Right atrium auricular region (tissue), 2 donors: ENCODE data around the gene TM4SF18. TPM values are rescaled to one million over a fixed set of nuclear protein-coding genes. Genes with fewer than 3 reads are reported as not detected.

ENCODE experiments used
- DNase-seq: peaks from one replicate; pipeline ENCODE4 v3.0.0-alpha.2; 2019; ENCODE audit warnings: low spot score
- H3K27ac ChIP-seq, 2 donors: fragments of 200-600 bp; sonication (generic); 1 replicate in 1 of 2; 2 replicates in 1 of 2; pipeline ENCODE4 v1.5.1; 2016 to 2019
- H3K27me3 ChIP-seq, 2 donors: fragments of 200-600 bp; sonication (generic); one replicate each; pipeline versions ENCODE4 v1.5.1 to v1.6.0; 2017 to 2019
- H3K36me3 ChIP-seq: fragments of 200-600 bp; sonication (generic); one replicate; pipeline ENCODE4 v1.5.1; 2016
- H3K4me1 ChIP-seq, 2 donors: fragments of 200-600 bp; sonication (generic); one replicate each; pipeline versions ENCODE4 v1.5.1 to v1.6.0; 2017 to 2019
- H3K4me3 ChIP-seq, 2 donors: fragments of 200-600 bp; sonication (generic); 1 replicate in 1 of 2; 2 replicates in 1 of 2; pipeline ENCODE4 v1.5.1; 2017 to 2019; ENCODE audit warnings: mild to moderate bottlenecking in 1 of 2, moderate library complexity in 1 of 2
- H3K9me3 ChIP-seq, 2 donors: fragments of 200-600 bp; sonication (generic); one replicate each; pipeline ENCODE4 v1.5.1; 2019
- total RNA-seq, 2 donors: library from RNA; depleted of rRNA; stranded (reverse); fragments of >200 nt; gene quantifications; one replicate each; pipeline ENCODE4 v1.1.0, GENCODE V29; 2016
- TF ChIP-seq, protein P1 (sequence below), 2 donors: fragments of 200-600 bp; sonication (generic); IDR thresholded peaks; one replicate each; pipeline ENCODE4 v1.5.1; 2019; ENCODE audit warnings: antibody characterized with exemption in 2 of 2

Gene TM4SF18
- total RNA-seq, 2 donors from 2014 or later: 6.7 to 13.8 TPM

DNA sequence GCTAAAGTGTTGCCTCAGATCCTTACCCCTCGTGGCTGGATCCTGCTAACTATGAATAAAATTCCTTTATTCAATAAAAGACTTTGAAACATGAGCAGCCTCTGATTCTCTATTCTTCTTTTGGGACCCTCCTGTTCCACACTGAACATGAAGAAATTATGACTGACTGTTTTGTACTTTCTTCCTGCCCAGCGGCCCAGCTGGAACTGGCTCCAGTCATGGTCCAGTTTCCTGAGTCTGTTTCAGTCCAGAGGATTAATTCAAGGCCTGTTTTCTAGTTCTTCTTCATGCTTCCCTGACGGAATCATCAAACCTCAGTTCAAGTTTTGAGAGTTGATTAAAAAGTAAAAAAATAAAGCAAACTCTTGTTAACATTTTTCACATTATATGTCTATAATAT lies 59.2 kb downstream of the TM4SF18 start:
- no peaks in the 10 kb centered on the region for H3K9me3 ChIP-seq
- H3K4me3 ChIP-seq: no peak overlapping the region
- H3K27ac ChIP-seq: no peak overlapping the region
- TF ChIP-seq, protein P1, sequence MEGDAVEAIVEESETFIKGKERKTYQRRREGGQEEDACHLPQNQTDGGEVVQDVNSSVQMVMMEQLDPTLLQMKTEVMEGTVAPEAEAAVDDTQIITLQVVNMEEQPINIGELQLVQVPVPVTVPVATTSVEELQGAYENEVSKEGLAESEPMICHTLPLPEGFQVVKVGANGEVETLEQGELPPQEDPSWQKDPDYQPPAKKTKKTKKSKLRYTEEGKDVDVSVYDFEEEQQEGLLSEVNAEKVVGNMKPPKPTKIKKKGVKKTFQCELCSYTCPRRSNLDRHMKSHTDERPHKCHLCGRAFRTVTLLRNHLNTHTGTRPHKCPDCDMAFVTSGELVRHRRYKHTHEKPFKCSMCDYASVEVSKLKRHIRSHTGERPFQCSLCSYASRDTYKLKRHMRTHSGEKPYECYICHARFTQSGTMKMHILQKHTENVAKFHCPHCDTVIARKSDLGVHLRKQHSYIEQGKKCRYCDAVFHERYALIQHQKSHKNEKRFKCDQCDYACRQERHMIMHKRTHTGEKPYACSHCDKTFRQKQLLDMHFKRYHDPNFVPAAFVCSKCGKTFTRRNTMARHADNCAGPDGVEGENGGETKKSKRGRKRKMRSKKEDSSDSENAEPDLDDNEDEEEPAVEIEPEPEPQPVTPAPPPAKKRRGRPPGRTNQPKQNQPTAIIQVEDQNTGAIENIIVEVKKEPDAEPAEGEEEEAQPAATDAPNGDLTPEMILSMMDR (IDR thresholded peaks at IDR 0.05): no peak
- H3K36me3 ChIP-seq: no peaks in the 10 kb centered on the region
- DNase-seq: no peak
- peaks cover 0 to 4% of the 10 kb centered on the region in 2 donors for H3K4me1 ChIP-seq
- no peaks in the 10 kb centered on the region for H3K27me3 ChIP-seq

- Histone ChIP-seq H3K27ac (no peak overlapping the region), H3K4me1 (peaks cover 0 to 4% of the 10 kb centered on the region in 2 donors), H3K9me3 (no peaks in the 10 kb centered on the region), H3K27me3 (no peaks in the 10 kb centered on the region), H3K36me3 (no peaks in the 10 kb centered on the region), H3K4me3 (no peak overlapping the region)
- no peak for DNase-seq
- TF ChIP-seq, protein P1 (IDR thresholded peaks at IDR 0.05): peak; percentile 67 to 94
Measured at GRCh38 chr3:149273096-149273751, 60.2 kb downstream of the TM4SF18 start.

DNA sequence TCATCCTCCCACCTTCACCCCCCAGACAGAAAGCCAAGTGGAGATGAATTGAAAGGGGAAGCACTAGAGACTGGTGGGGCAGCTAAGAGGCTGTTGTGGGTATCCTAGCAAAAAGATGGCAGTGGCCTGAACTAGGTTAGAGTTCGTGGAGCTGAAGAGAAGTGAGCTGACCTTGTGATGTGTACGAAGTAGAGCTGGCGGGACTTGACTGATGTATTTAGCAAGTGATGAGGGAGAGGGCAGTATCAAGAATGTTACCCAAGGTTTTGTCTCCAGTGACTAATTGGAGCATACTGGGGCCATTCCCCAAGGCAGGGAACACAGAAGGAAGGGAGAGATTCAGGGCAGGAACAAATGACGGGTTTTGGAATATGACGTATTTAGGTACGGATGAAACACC lies 61.8 kb downstream of the TM4SF18 start:
- TF ChIP-seq, protein P1 (IDR thresholded peaks at IDR 0.05): no peak
- no peaks in the 10 kb centered on the region for H3K9me3 ChIP-seq
- H3K27ac ChIP-seq: no peak overlapping the region
- H3K36me3 ChIP-seq: no peaks in the 10 kb centered on the region
- H3K4me1 ChIP-seq: peaks cover 0 to 4% of the 10 kb centered on the region in 2 donors
- no peak for DNase-seq
- H3K27me3 ChIP-seq: no peaks in the 10 kb centered on the region
- no peak overlapping the region for H3K4me3 ChIP-seq

DNA sequence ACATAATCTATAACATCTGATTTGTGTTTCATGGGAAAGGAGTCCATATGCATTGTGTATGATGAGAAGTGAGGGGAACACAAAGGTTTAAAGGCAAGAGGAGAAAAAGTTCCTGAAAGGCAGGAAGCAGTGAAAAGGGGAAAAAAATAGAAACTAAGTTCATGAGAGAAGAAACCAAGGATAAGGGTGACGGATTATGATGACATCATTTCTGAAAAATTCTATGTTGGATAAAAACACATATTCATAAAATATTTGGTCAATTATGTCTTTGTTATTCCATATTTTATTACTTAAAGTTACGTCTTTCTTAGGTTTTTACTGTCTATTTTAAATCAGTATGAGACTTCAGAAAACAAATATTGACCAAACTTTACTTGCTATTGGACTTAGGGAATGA lies 63.3 kb downstream of the TM4SF18 start:
- H3K27ac ChIP-seq: no peak overlapping the region
- DNase-seq: no peak
- TF ChIP-seq, protein P1 (IDR thresholded peaks at IDR 0.05): no peak

GRCh38 chr3:149269687-149270086 lies 63.7 kb downstream of the TM4SF18 start:
- Histone ChIP-seq H3K27ac (no peak overlapping the region), H3K27me3 (no peaks in the 10 kb centered on the region), H3K4me1 (peaks cover 0 to 4% of the 10 kb centered on the region in 2 donors), H3K36me3 (no peaks in the 10 kb centered on the region), H3K4me3 (no peak overlapping the region), H3K9me3 (no peaks in the 10 kb centered on the region)
- TF ChIP-seq, protein P1 (IDR thresholded peaks at IDR 0.05): no peak
- DNase-seq: no peak

More for the DNA sequence above, 63.3 kb downstream of the TM4SF18 start:
- peaks cover 0 to 4% of the 10 kb centered on the region in 2 donors for H3K4me1 ChIP-seq
- no peak overlapping the region for H3K4me3 ChIP-seq
- H3K27me3 ChIP-seq: no peaks in the 10 kb centered on the region
- no peaks in the 10 kb centered on the region for H3K9me3 ChIP-seq
- H3K36me3 ChIP-seq: no peaks in the 10 kb centered on the region

Other genes starting within 250 kb of the TM4SF18 start
- gene HLTF, start 247.1 kb downstream of the TM4SF18 start, total RNA-seq: 10 to 100 TPM in 1 of 2 donors, 1 to 10 TPM in 1; 9.2 to 24.8 TPM
- 1 to 10 TPM; 5.9 to 6.7 TPM for gene HPS3, start 204.0 kb downstream of the TM4SF18 start, total RNA-seq
- 10 to 100 TPM in 1 of 2 donors, 1 to 10 TPM in 1; 6.8 to 68.4 TPM for gene CP, start 111.8 kb downstream of the TM4SF18 start, total RNA-seq
- gene TM4SF1, start 44.0 kb upstream of the TM4SF18 start, total RNA-seq: 100 to 1,000 TPM; 211 to 341 TPM
- not detected for gene TM4SF4, start 141.1 kb upstream of the TM4SF18 start, total RNA-seq